Thymus (tissue), 11 donors: Measurements from ENCODE around the gene NDUFC2. TPM values are rescaled to one million over a fixed set of nuclear protein-coding genes. Genes with fewer than 3 reads are reported as not detected.
"Not testable (repeated sequence)": the region's sequence is repeated elsewhere in the genome, so short reads cannot be mapped to it uniquely, and the experiment has no call there.

ENCODE experiments used
- DNase-seq, 9 donors: peaks; one replicate each; pipeline ENCODE4 v3.0.0-alpha.2; 2013; ENCODE audit warnings: low spot score in 9 of 9, low read depth in 6 of 9, missing footprints in 1 of 9
- H3K27ac ChIP-seq, 2 donors: one replicate each; pipeline ENCODE4 v1.5.1; 2013; ENCODE audit warnings: control low read depth in 1 of 2, low read depth in 1 of 2, low read length in 1 of 2, mild to moderate bottlenecking in 1 of 2, moderate library complexity in 1 of 2
- H3K27me3 ChIP-seq, 2 donors: one replicate each; pipeline ENCODE4 v1.5.1; 2013; ENCODE audit warnings: low read length in 1 of 2; ENCODE audit not compliant: control insufficient read depth in 2 of 2, insufficient read depth in 1 of 2
- H3K36me3 ChIP-seq, 2 donors: one replicate each; pipeline ENCODE4 v1.5.1; 2013; ENCODE audit warnings: low read length in 1 of 2, mild to moderate bottlenecking in 1 of 2, moderate library complexity in 1 of 2; ENCODE audit not compliant: control insufficient read depth in 2 of 2, insufficient read depth in 2 of 2
- H3K4me1 ChIP-seq, 2 donors: one replicate each; pipeline ENCODE4 v1.5.1; 2013; ENCODE audit warnings: low read length in 2 of 2; ENCODE audit not compliant: control insufficient read depth in 2 of 2, insufficient read depth in 2 of 2
- H3K4me3 ChIP-seq, 2 donors: one replicate each; pipeline ENCODE4 v1.5.1; 2013; ENCODE audit warnings: low read length in 2 of 2, control low read depth in 1 of 2, mild to moderate bottlenecking in 1 of 2
- H3K9me3 ChIP-seq, 2 donors: one replicate each; pipeline ENCODE4 v1.5.1; 2013; ENCODE audit warnings: low read length in 1 of 2, mild to moderate bottlenecking in 1 of 2; ENCODE audit not compliant: control insufficient read depth in 2 of 2, insufficient read depth in 1 of 2
- WGBS: extraction: QIAGEN DNeasy Blood & Tissue Kit; methylation state at CpG from one replicate; pipeline ENCODE4 v1.1.7; 2013; 5-methylcytosine and 5-hydroxymethylcytosine counted together
- polyA plus RNA-seq: library from polyadenylated mRNA; stranded (reverse); fragments of 200-250 nt; gene quantifications from one replicate; pipeline ENCODE4 v1.2.3, GENCODE V29; 2013
- total RNA-seq: library from RNA; stranded (reverse); fragments of 120-200 nt; gene quantifications from one replicate; pipeline ENCODE4 v1.2.4, GENCODE V29; 2013
- donor health status: healthy.

Gene NDUFC2
- total and polyA plus RNA-seq, 2 donors, result 133 to 167 TPM

GRCh38 chr11:78049348-78049747 lies 30.3 kb downstream of the NDUFC2 start:
- Histone ChIP-seq H3K27me3 (no peaks in the 10 kb centered on the region), H3K27ac (no peak overlapping the region), H3K36me3 (no peaks in the 10 kb centered on the region), H3K4me1 (peaks cover 0 to 7% of the 10 kb centered on the region in 2 donors), H3K4me3 (no peak overlapping the region), H3K9me3 (peaks cover 0 to 4% of the 10 kb centered on the region in 2 donors)
- DNase-seq, result no peak
- WGBS, result 95% methylated on average over 8 of the region's 8 CpGs

- WGBS, result over 99% methylated on average over 3 of the region's 3 CpGs
Measured at GRCh38 chr11:78048561-78048960, 31.1 kb downstream of the NDUFC2 start.

GRCh38 chr11:78046486-78046854 lies 33.2 kb downstream of the NDUFC2 start:
- H3K4me3 ChIP-seq, result no peak overlapping the region
- WGBS, result 61% methylated on average over 6 of the region's 6 CpGs
- no peaks in the 10 kb centered on the region for H3K27me3 ChIP-seq
- H3K4me1 ChIP-seq, result peaks cover 0 to 7% of the 10 kb centered on the region in 2 donors
- peaks cover 0 to 4% of the 10 kb centered on the region in 2 donors for H3K9me3 ChIP-seq
- no peak overlapping the region for H3K27ac ChIP-seq
- no peaks in the 10 kb centered on the region for H3K36me3 ChIP-seq
- DNase-seq, result no peak

More at GRCh38 chr11:78048561-78048960, 31.1 kb downstream of the NDUFC2 start:
- Histone ChIP-seq H3K27ac (no peak overlapping the region), H3K27me3 (no peaks in the 10 kb centered on the region), H3K9me3 (peaks cover 0 to 4% of the 10 kb centered on the region in 2 donors), H3K4me1 (peaks cover 0 to 7% of the 10 kb centered on the region in 2 donors), H3K36me3 (no peaks in the 10 kb centered on the region), H3K4me3 (no peak overlapping the region)
- no peak for DNase-seq

GRCh38 chr11:78045851-78046485 lies 33.7 kb downstream of the NDUFC2 start:
- WGBS, result 19% methylated on average over 28 of the region's 28 CpGs
- Histone ChIP-seq H3K9me3 (peaks cover 0 to 4% of the 10 kb centered on the region in 2 donors), H3K4me3 (peak overlapping the region in 1 of 2 donors; percentile 12), H3K27ac (no peak overlapping the region), H3K36me3 (no peaks in the 10 kb centered on the region), H3K4me1 (peaks cover 0 to 7% of the 10 kb centered on the region in 2 donors), H3K27me3 (no peaks in the 10 kb centered on the region)
- peak; percentile 33 to 79 (median 50) for DNase-seq

GRCh38 chr11:78044706-78045105 lies 35.0 kb downstream of the NDUFC2 start:
- no peaks in the 10 kb centered on the region for H3K36me3 ChIP-seq
- H3K4me3 ChIP-seq, result no peak overlapping the region
- no peaks in the 10 kb centered on the region for H3K27me3 ChIP-seq
- H3K4me1 ChIP-seq, result peaks cover 0 to 7% of the 10 kb centered on the region in 2 donors
- peaks cover 0 to 4% of the 10 kb centered on the region in 2 donors for H3K9me3 ChIP-seq
- H3K27ac ChIP-seq, result no peak overlapping the region
- DNase-seq, result no peak
- WGBS, result 95% methylated on average over 5 of the region's 5 CpGs

GRCh38 chr11:78041843-78042440 lies 37.7 kb downstream of the NDUFC2 start:
- H3K9me3 ChIP-seq, result peaks cover 0 to 4% of the 10 kb centered on the region in 2 donors
- no peak overlapping the region for H3K4me3 ChIP-seq
- peaks cover 0 to 7% of the 10 kb centered on the region in 2 donors for H3K4me1 ChIP-seq
- no peak overlapping the region for H3K27ac ChIP-seq
- H3K36me3 ChIP-seq, result no peaks in the 10 kb centered on the region
- 98% methylated on average over 14 of the region's 14 CpGs for WGBS
- no peaks in the 10 kb centered on the region for H3K27me3 ChIP-seq
- no peak for DNase-seq

GRCh38 chr11:78041380-78041719 lies 38.3 kb downstream of the NDUFC2 start:
- not testable (repeated sequence) for H3K4me3 ChIP-seq, H3K36me3 ChIP-seq, H3K9me3 ChIP-seq, DNase-seq, H3K4me1 ChIP-seq, H3K27me3 ChIP-seq, H3K27ac ChIP-seq
- 98% methylated on average over 8 of the region's 8 CpGs for WGBS

GRCh38 chr11:78040691-78041379 lies 38.8 kb downstream of the NDUFC2 start:
- no peak overlapping the region for H3K27ac ChIP-seq
- 95% methylated on average over 15 of the region's 15 CpGs for WGBS
- no peaks in the 10 kb centered on the region for H3K36me3 ChIP-seq

More at GRCh38 chr11:78040691-78041379, 38.8 kb downstream of the NDUFC2 start:
- Histone ChIP-seq H3K4me1 (peaks cover 0 to 2% of the 10 kb centered on the region in 2 donors), H3K27me3 (no peaks in the 10 kb centered on the region), H3K9me3 (peaks cover 0 to 4% of the 10 kb centered on the region in 2 donors), H3K4me3 (no peak overlapping the region)
- DNase-seq, result no peak
